Endodermal cell (in vitro differentiated cells): ENCODE results near the gene KRTDAP. TPM values are rescaled to one million over a fixed set of nuclear protein-coding genes. Genes with fewer than 3 reads are reported as not detected.

Source experiments
- DNase-seq: peaks from one replicate; pipeline ENCODE4 v3.0.0-alpha.2; 2017
- H3K27ac ChIP-seq: 2 replicates; pipeline ENCODE4 v1.5.1; 2013; ENCODE audit warnings: mild to moderate bottlenecking, low read depth, low read length, moderate library complexity
- H3K27me3 ChIP-seq: 2 replicates; pipeline ENCODE4 v1.6.1; 2013; ENCODE audit warnings: mild to moderate bottlenecking, low read length, moderate library complexity; ENCODE audit not compliant: insufficient read depth, control insufficient read depth, poor library complexity, severe bottlenecking
- H3K36me3 ChIP-seq: 2 replicates; pipeline ENCODE4 v1.7.0; 2013; ENCODE audit warnings: mild to moderate bottlenecking, low read length, moderate library complexity; ENCODE audit not compliant: control insufficient read depth, insufficient read depth
- H3K4me1 ChIP-seq: one replicate; pipeline ENCODE4 v1.7.0; 2013; ENCODE audit warnings: low read length; ENCODE audit not compliant: control insufficient read depth, insufficient read depth
- H3K4me3 ChIP-seq: 2 replicates; pipeline ENCODE4 v1.5.1; 2013; ENCODE audit warnings: mild to moderate bottlenecking, low read length, moderate library complexity
- H3K9ac ChIP-seq: 2 replicates; pipeline ENCODE4 v1.6.1; 2013; ENCODE audit warnings: mild to moderate bottlenecking, low read length, moderate library complexity; ENCODE audit not compliant: poor library complexity, severe bottlenecking; ENCODE audit errors: extremely low read depth
- H3K9me3 ChIP-seq: 2 replicates; pipeline ENCODE4 v1.6.1; 2013; ENCODE audit warnings: mild to moderate bottlenecking, low read length, moderate library complexity; ENCODE audit not compliant: control insufficient read depth
- H3K27ac Mint-ChIP-seq: 2 replicates; pipeline ENCODE4 v1.8.0; 2020; ENCODE audit warnings: mixed read lengths
- H3K27me3 Mint-ChIP-seq: 2 replicates; pipeline ENCODE4 v1.8.0; 2021; ENCODE audit warnings: mild to moderate bottlenecking, mixed read lengths; ENCODE audit not compliant: insufficient read depth
- H3K36me3 Mint-ChIP-seq: 2 replicates; pipeline ENCODE4 v1.8.0; 2020; ENCODE audit warnings: low read depth, mixed read lengths
- H3K4me1 Mint-ChIP-seq: 2 replicates; pipeline ENCODE4 v1.8.0; 2020; ENCODE audit warnings: mixed read lengths
- H3K4me3 Mint-ChIP-seq: 2 replicates; pipeline ENCODE4 v1.8.0; 2020; ENCODE audit warnings: mild to moderate bottlenecking, moderate library complexity, mixed read lengths
- H3K9me3 Mint-ChIP-seq: 2 replicates; pipeline ENCODE4 v1.8.0; 2020; ENCODE audit warnings: mild to moderate bottlenecking, mixed read lengths
- CTCF ChIP-seq: fragments of 200-600 bp; sonication (generic); conservative IDR thresholded peaks from 2 replicates; pipeline ENCODE4 v1.5.0; 2021; ENCODE audit warnings: antibody characterized with exemption, mild to moderate bottlenecking
- WGBS, 2 experiments: methylation state at CpG; one replicate each; pipeline versions ENCODE4 v1.1.5 to v1.1.7; 2013; ENCODE audit warnings: missing lambda C conversion rate in 2 of 2, mixed read lengths in 1 of 2; ENCODE audit not compliant: insufficient coverage in 1 of 2, insufficient read length in 1 of 2; 5-methylcytosine and 5-hydroxymethylcytosine counted together
- total RNA-seq, 2 donors: library from RNA; stranded (reverse); fragmentation: NEBNext Ultra II Directional in 1 of 2; extraction: Animal tissue kit (Norgen Biotek cat#: 25700) in 1 of 2; gene quantifications; 2 replicates in 1 of 2; 3 replicates in 1 of 2; pipeline ENCODE4 v1.2.1, GENCODE V29; 2021

KRTDAP gene
- total RNA-seq, 2 donors from 2014 or later: 3.4 to 4.2 TPM

- no peaks in the 10 kb centered on the region for H3K36me3 Mint-ChIP-seq
- Histone ChIP-seq H3K27ac (no peak overlapping the region), H3K4me1 (peaks cover 14% of the 10 kb centered on the region), H3K4me3 (no peak overlapping the region), H3K27me3 (no peaks in the 10 kb centered on the region), H3K36me3 (no peaks in the 10 kb centered on the region), H3K9me3 (no peaks in the 10 kb centered on the region), H3K9ac (no peak overlapping the region)
- 92 to 94% methylated on average over 13 to 15 of the region's 15 CpGs for WGBS, 2 experiments
- H3K27ac Mint-ChIP-seq: no peak overlapping the region
- peaks cover 5% of the 10 kb centered on the region for H3K27me3 Mint-ChIP-seq
- peaks cover under 1% of the 10 kb centered on the region for H3K9me3 Mint-ChIP-seq
- no peak for TF ChIP-seq CTCF
- peaks cover 17% of the 10 kb centered on the region for H3K4me1 Mint-ChIP-seq
- no peak for DNase-seq
- H3K4me3 Mint-ChIP-seq: no peak overlapping the region
Observed at GRCh38 chr19:35437406-35437951, 52.8 kb downstream of the KRTDAP start.

Other genes with a start within 250 kb of the KRTDAP start
- 100 to 1,000 TPM; 112 to 170 TPM for gene LSR, start 241.5 kb downstream of the KRTDAP start, total RNA-seq
- gene USF2, start 221.5 kb downstream of the KRTDAP start, total RNA-seq: 100 to 1,000 TPM; 111 to 121 TPM
- 1 to 10 TPM in 1 of 2 donors, under 1 TPM in 1; 0.35 to 1.3 TPM for gene HAMP, start 207.9 kb downstream of the KRTDAP start, total RNA-seq
- not detected for gene MAG, start 198.3 kb downstream of the KRTDAP start, total RNA-seq
- gene CD22, start 161.3 kb downstream of the KRTDAP start, total RNA-seq: not detected
- not detected for gene FFAR1, start 142.6 kb downstream of the KRTDAP start, total RNA-seq
- not detected for gene FFAR3, start 132.0 kb downstream of the KRTDAP start, total RNA-seq
- gene GPR42, start 119.4 kb downstream of the KRTDAP start, total RNA-seq: not detected
- gene FFAR2, start 42.2 kb downstream of the KRTDAP start, total RNA-seq: not detected
- gene DMKN, start 23.2 kb upstream of the KRTDAP start, total RNA-seq: 100 to 1,000 TPM; 430 to 451 TPM
- gene SBSN, start 37.8 kb upstream of the KRTDAP start, total RNA-seq: not detected
- not detected for gene GAPDHS, start 43.0 kb upstream of the KRTDAP start, total RNA-seq
- gene TMEM147, start 55.2 kb upstream of the KRTDAP start, total RNA-seq: 100 to 1,000 TPM; 109 to 119 TPM
- under 1 TPM in 1 of 2 donors, not detected in 1; 0.18 TPM for gene ATP4A, start 73.2 kb upstream of the KRTDAP start, total RNA-seq
- gene PMIS2, start 95.7 kb upstream of the KRTDAP start, total RNA-seq: not detected
- 10 to 100 TPM; 32.4 to 33.7 TPM for gene HAUS5, start 122.3 kb upstream of the KRTDAP start, total RNA-seq
- gene RBM42, start 138.6 kb upstream of the KRTDAP start, total RNA-seq: 10 to 100 TPM; 81.1 to 89.2 TPM
- 1 to 10 TPM; 1.2 to 1.3 TPM for gene ETV2, start 151.3 kb upstream of the KRTDAP start, total RNA-seq
- gene COX6B1, start 157.9 kb upstream of the KRTDAP start, total RNA-seq: 100 to 1,000 TPM; 401 to 445 TPM
- gene UPK1A, start 176.1 kb upstream of the KRTDAP start, total RNA-seq: under 1 TPM; 0.37 to 0.46 TPM
- not detected for gene ZBTB32, start 214.1 kb upstream of the KRTDAP start, total RNA-seq
- gene KMT2B, start 227.5 kb upstream of the KRTDAP start, total RNA-seq: 10 to 100 TPM; 48.1 to 54.0 TPM